ENCODE measurements around the gene SUMF1.
"Not testable (repeated sequence)": the region's sequence is repeated elsewhere in the genome, so short reads cannot be mapped to it uniquely, and the experiment has no call there.

SUMF1 gene

GRCh38 chr3:4460334-4460733 is 6.7 kb downstream of the SUMF1 start:
- DNase-seq (ENCODE audit: low spot score): no peak

GRCh38 chr3:4458961-4459360 is 8.1 kb downstream of the SUMF1 start:
- no peak for DNase-seq (ENCODE audit: low spot score)

- DNase-seq (ENCODE audit: low spot score): not testable (repeated sequence)
These were observed 10.3 kb downstream of the SUMF1 start for GRCh38 chr3:4456780-4457179.

GRCh38 chr3:4454142-4454541 is 12.9 kb downstream of the SUMF1 start:
- DNase-seq (ENCODE audit: low spot score): no peak

- no peak for DNase-seq (ENCODE audit: low spot score)
These were observed 17.8 kb downstream of the SUMF1 start for GRCh38 chr3:4449043-4449805.

GRCh38 chr3:4448187-4448586 is 18.9 kb downstream of the SUMF1 start:
- no peak for DNase-seq (ENCODE audit: low spot score)

GRCh38 chr3:4447295-4447999 is 19.6 kb downstream of the SUMF1 start:
- no peak for DNase-seq (ENCODE audit: low spot score)

- no peak for DNase-seq (ENCODE audit: low spot score)
These were observed 26.1 kb downstream of the SUMF1 start for GRCh38 chr3:4440951-4441350.

GRCh38 chr3:4438296-4438695 is 28.8 kb downstream of the SUMF1 start:
- no peak for DNase-seq (ENCODE audit: low spot score)

GRCh38 chr3:4432259-4432658 is 34.8 kb downstream of the SUMF1 start:
- DNase-seq (ENCODE audit: low spot score): no peak

GRCh38 chr3:4429648-4430350 is 37.3 kb downstream of the SUMF1 start:
- DNase-seq (ENCODE audit: low spot score): no peak

- DNase-seq (ENCODE audit: low spot score): no peak
These were observed 40.2 kb downstream of the SUMF1 start for GRCh38 chr3:4426782-4427344.

- no peak for DNase-seq (ENCODE audit: low spot score)
These were observed 40.7 kb downstream of the SUMF1 start for GRCh38 chr3:4426261-4426781.

- DNase-seq (ENCODE audit: low spot score): no peak
These were observed 41.4 kb downstream of the SUMF1 start for GRCh38 chr3:4425707-4426106.

GRCh38 chr3:4425055-4425454 is 42.0 kb downstream of the SUMF1 start:
- no peak for DNase-seq (ENCODE audit: low spot score)

- DNase-seq (ENCODE audit: low spot score): no peak
These were observed 45.9 kb downstream of the SUMF1 start for GRCh38 chr3:4421121-4421520.

- DNase-seq (ENCODE audit: low spot score): no peak
These were observed 47.1 kb downstream of the SUMF1 start for GRCh38 chr3:4419920-4420319.

- no peak for DNase-seq (ENCODE audit: low spot score)
These were observed 47.7 kb downstream of the SUMF1 start for GRCh38 chr3:4419386-4419785.

GRCh38 chr3:4418156-4418555 is 48.9 kb downstream of the SUMF1 start:
- DNase-seq (ENCODE audit: low spot score): no peak

- DNase-seq (ENCODE audit: low spot score): no peak
These were observed 49.6 kb downstream of the SUMF1 start for GRCh38 chr3:4417449-4417848.

GRCh38 chr3:4416961-4417360 is 50.1 kb downstream of the SUMF1 start:
- peak; percentile 18 for DNase-seq (ENCODE audit: low spot score)

GRCh38 chr3:4416427-4416945 is 50.6 kb downstream of the SUMF1 start:
- DNase-seq (ENCODE audit: low spot score): no peak
